ENCODE measurements around the gene SLC26A3. TPM values are rescaled to one million over a fixed set of nuclear protein-coding genes. Genes with fewer than 3 reads are reported as not detected.

Gene SLC26A3
- total RNA-seq, 1 donor from 2014 or later = not detected

- DNase-seq (ENCODE audit: low read depth) (peak; percentile 55), FAIRE-seq (no peak)
- Histone ChIP-seq H3K27me3 (ENCODE audit: control insufficient read depth, insufficient read depth, low read length) (no peaks in the 10 kb centered on the region), H3K4me3 (ENCODE audit: low read depth, low read length) (no peak overlapping the region), H3K36me3 (ENCODE audit: control insufficient read depth, insufficient read depth, low read length) (no peaks in the 10 kb centered on the region)
- no peak for TF ChIP-seq CTCF (IDR thresholded peaks at IDR 0.05; ENCODE audit: insufficient read depth, low read length, severe bottlenecking)
These were observed 33.5 kb upstream of the SLC26A3 start for GRCh38 chr7:107836237-107837144.

GRCh38 chr7:107834401-107834800, 31.4 kb upstream of the SLC26A3 start:
- Histone ChIP-seq H3K27me3 (ENCODE audit: control insufficient read depth, insufficient read depth, low read length) (no peaks in the 10 kb centered on the region), H3K36me3 (ENCODE audit: control insufficient read depth, insufficient read depth, low read length) (no peaks in the 10 kb centered on the region), H3K4me3 (ENCODE audit: low read depth, low read length) (no peak overlapping the region)
- TF ChIP-seq CTCF (IDR thresholded peaks at IDR 0.05; ENCODE audit: insufficient read depth, low read length, severe bottlenecking) = no peak
- FAIRE-seq = no peak
- no peak for DNase-seq (ENCODE audit: low read depth)

- FAIRE-seq (no peak), DNase-seq (ENCODE audit: low read depth) (no peak)
- no peak overlapping the region for H3K4me3 ChIP-seq (ENCODE audit: low read depth, low read length)
- TF ChIP-seq CTCF (IDR thresholded peaks at IDR 0.05; ENCODE audit: insufficient read depth, low read length, severe bottlenecking) = no peak
- H3K27me3 ChIP-seq (ENCODE audit: control insufficient read depth, insufficient read depth, low read length) = no peaks in the 10 kb centered on the region
- no peaks in the 10 kb centered on the region for H3K36me3 ChIP-seq (ENCODE audit: control insufficient read depth, insufficient read depth, low read length)
These were observed 30.7 kb upstream of the SLC26A3 start for GRCh38 chr7:107833684-107834106.

- DNase-seq (ENCODE audit: low read depth) (no peak), FAIRE-seq (no peak)
- H3K36me3 ChIP-seq (ENCODE audit: control insufficient read depth, insufficient read depth, low read length) = no peaks in the 10 kb centered on the region
- no peak for TF ChIP-seq CTCF (IDR thresholded peaks at IDR 0.05; ENCODE audit: insufficient read depth, low read length, severe bottlenecking)
- no peak overlapping the region for H3K4me3 ChIP-seq (ENCODE audit: low read depth, low read length)
- no peaks in the 10 kb centered on the region for H3K27me3 ChIP-seq (ENCODE audit: control insufficient read depth, insufficient read depth, low read length)
These were observed 27.4 kb upstream of the SLC26A3 start for GRCh38 chr7:107830420-107830819.

- Histone ChIP-seq H3K36me3 (ENCODE audit: control insufficient read depth, insufficient read depth, low read length) (no peaks in the 10 kb centered on the region), H3K4me3 (ENCODE audit: low read depth, low read length) (no peak overlapping the region), H3K27me3 (ENCODE audit: control insufficient read depth, insufficient read depth, low read length) (no peaks in the 10 kb centered on the region)
- FAIRE-seq (no peak), DNase-seq (ENCODE audit: low read depth) (no peak)
- no peak for TF ChIP-seq CTCF (IDR thresholded peaks at IDR 0.05; ENCODE audit: insufficient read depth, low read length, severe bottlenecking)
These were observed 25.5 kb upstream of the SLC26A3 start for GRCh38 chr7:107828540-107828939.

Data from bronchial epithelial cell (primary cell).